Lung (tissue), 12 donors: ENCODE results near the gene FRRS1L. TPM values are rescaled to one million over a fixed set of nuclear protein-coding genes. Genes with fewer than 3 reads are reported as not detected.

Experiments used
- ATAC-seq: fragments of 200-7000 bp; cut with Tn5 transposase; one replicate; pipeline ENCODE4 v1.9.1; 2020; ENCODE audit warnings: moderate number of reproducible peaks; ENCODE audit not compliant: insufficient read depth, low FRiP score
- DNase-seq, 3 donors: peaks; one replicate each; pipeline ENCODE4 v3.0.0-alpha.2; 2013 to 2017
- H3K27ac ChIP-seq, 2 donors: one replicate each; pipeline ENCODE4 v1.5.1; 2013; ENCODE audit warnings: mild to moderate bottlenecking in 2 of 2, moderate library complexity in 2 of 2, control low read depth in 1 of 2, inconsistent platforms in 1 of 2, low read depth in 1 of 2, low read length in 1 of 2
- H3K27me3 ChIP-seq, 3 donors: one replicate each; pipeline ENCODE4 v1.5.1; 2013; ENCODE audit warnings: low read length in 2 of 3; ENCODE audit not compliant: control insufficient read depth in 3 of 3, insufficient read depth in 3 of 3
- H3K36me3 ChIP-seq, 4 donors: one replicate each; pipeline ENCODE4 v1.5.1; 2013; ENCODE audit warnings: low read length in 4 of 4, mild to moderate bottlenecking in 1 of 4, moderate library complexity in 1 of 4; ENCODE audit not compliant: control insufficient read depth in 4 of 4, insufficient read depth in 4 of 4
- H3K4me1 ChIP-seq, 5 donors: one replicate each; pipeline ENCODE4 v1.5.1; 2013; ENCODE audit warnings: low read length in 5 of 5, mild to moderate bottlenecking in 2 of 5, moderate library complexity in 1 of 5; ENCODE audit not compliant: control insufficient read depth in 5 of 5, insufficient read depth in 5 of 5
- H3K4me3 ChIP-seq: one replicate; pipeline ENCODE4 v1.5.1; 2013; ENCODE audit warnings: mild to moderate bottlenecking, control low read depth, moderate library complexity
- H3K9ac ChIP-seq, 2 donors: one replicate each; pipeline ENCODE4 v1.5.1; 2013; ENCODE audit warnings: low read length in 2 of 2, control low read depth in 1 of 2; ENCODE audit not compliant: insufficient read depth in 1 of 2
- H3K9me3 ChIP-seq, 4 donors: one replicate each; pipeline ENCODE4 v1.5.1; 2013; ENCODE audit warnings: low read length in 3 of 4, mild to moderate bottlenecking in 1 of 4, moderate library complexity in 1 of 4; ENCODE audit not compliant: control insufficient read depth in 4 of 4, insufficient read depth in 3 of 4
- WGBS, 2 donors: extraction: QIAGEN DNeasy Blood & Tissue Kit; methylation state at CpG; one replicate each; pipeline ENCODE4 v1.1.7; 2013; 5-methylcytosine and 5-hydroxymethylcytosine counted together
- polyA plus RNA-seq, 2 donors: library from polyadenylated mRNA; stranded (reverse); fragments of 200-250 nt; gene quantifications; one replicate each; pipeline ENCODE4 v1.2.1, GENCODE V29; 2013
- total RNA-seq, 2 donors: library from RNA; depleted of rRNA in 1 of 2; stranded (reverse); fragments of >200 nt in 1 of 2; gene quantifications; one replicate each; pipeline ENCODE4 v1.2.1, GENCODE V29; 2014 to 2021
- TF ChIP-seq, protein P1 (sequence below): IDR thresholded peaks from 2 replicates; pipeline ENCODE4 v1.5.1; 2012; ENCODE audit warnings: mild to moderate bottlenecking; ENCODE audit errors: control extremely low read depth, extremely low read depth
- donor health status: control.
- donor health status: control.
- donor health status: Bipolar disorder and iron deficiency.
- donor health status: healthy.
- donor health status: DM: yes; HTN: yes; CAD: no.

Gene FRRS1L
- total and polyA plus RNA-seq, 4 donors = under 0.01 to 1.2 (median 0.03) TPM; not detected in 1

DNA sequence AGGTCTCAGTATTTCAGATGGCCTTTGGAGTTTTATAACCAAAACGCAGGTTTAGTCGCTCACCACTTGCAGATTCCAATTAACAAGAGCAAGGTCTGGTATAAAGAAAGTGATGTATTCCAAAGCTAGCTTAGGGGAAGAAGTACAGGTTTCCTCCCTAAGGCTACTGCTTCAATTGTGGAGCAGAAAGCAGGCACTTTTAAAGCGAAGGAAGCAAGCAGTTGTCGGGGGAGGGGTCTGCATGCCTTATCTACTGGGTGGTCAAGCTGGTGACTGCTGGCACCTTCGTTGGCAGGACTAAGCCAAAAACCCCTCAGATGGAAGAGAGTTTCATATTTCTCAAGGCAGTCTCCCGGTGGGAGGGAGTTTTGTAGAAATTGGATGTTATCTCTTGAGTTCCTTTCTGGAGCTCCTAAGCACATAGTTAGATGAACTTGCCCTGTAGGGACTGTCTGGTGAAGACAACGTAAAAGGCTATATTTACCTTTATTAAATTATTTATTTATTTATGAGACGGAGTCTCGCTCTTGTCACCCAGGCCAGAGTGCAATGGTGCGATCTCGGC, 45.7 kb downstream of the FRRS1L start:
- H3K27me3 ChIP-seq = no peaks in the 10 kb centered on the region
- WGBS, 2 donors = 80 to 88% methylated on average over 11 of the region's 11 CpGs
- TF ChIP-seq, protein P1, sequence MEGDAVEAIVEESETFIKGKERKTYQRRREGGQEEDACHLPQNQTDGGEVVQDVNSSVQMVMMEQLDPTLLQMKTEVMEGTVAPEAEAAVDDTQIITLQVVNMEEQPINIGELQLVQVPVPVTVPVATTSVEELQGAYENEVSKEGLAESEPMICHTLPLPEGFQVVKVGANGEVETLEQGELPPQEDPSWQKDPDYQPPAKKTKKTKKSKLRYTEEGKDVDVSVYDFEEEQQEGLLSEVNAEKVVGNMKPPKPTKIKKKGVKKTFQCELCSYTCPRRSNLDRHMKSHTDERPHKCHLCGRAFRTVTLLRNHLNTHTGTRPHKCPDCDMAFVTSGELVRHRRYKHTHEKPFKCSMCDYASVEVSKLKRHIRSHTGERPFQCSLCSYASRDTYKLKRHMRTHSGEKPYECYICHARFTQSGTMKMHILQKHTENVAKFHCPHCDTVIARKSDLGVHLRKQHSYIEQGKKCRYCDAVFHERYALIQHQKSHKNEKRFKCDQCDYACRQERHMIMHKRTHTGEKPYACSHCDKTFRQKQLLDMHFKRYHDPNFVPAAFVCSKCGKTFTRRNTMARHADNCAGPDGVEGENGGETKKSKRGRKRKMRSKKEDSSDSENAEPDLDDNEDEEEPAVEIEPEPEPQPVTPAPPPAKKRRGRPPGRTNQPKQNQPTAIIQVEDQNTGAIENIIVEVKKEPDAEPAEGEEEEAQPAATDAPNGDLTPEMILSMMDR = no peak
- peaks cover 5 to 21% (median 8%) of the 10 kb centered on the region in 5 donors for H3K4me1 ChIP-seq
- no peak for ATAC-seq
- no peak overlapping the region for H3K4me3 ChIP-seq
- H3K9ac ChIP-seq = no peak overlapping the region
- H3K9me3 ChIP-seq = no peaks in the 10 kb centered on the region
- no peak overlapping the region for H3K27ac ChIP-seq
- H3K36me3 ChIP-seq = peaks cover 0 to 5% (median 2%) of the 10 kb centered on the region in 4 donors
- DNase-seq = no peak

DNA sequence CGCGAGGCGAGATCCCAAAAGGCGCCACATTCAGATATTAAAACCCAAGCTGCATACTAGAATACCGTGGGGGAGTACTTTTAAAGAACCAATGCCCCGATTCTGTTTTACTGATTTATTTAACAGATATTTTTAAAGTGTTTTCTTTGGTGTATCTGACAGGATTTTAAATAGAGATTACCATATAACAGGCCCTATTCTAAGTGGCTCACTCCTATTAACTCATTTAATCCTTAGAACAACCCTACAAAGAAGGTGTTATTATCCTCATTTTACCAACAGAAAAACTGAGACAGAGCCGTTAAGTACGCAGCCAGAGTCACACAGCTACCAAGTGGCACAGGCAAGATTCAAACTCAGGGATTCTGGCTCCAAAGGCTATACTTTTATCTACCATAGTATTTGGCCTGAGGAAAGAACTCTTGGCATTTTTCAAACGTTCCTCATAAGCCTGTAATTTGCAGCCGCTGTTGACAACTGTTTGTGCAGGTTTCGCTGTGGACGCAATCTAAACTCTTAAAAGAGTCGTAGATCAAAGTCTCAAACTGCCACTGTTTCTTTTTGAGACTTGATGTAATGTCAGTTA, 46.8 kb downstream of the FRRS1L start:
- ATAC-seq (no peak), DNase-seq (no peak)
- Histone ChIP-seq H3K27ac (no peak overlapping the region), H3K4me1 (peaks cover 8 to 26% (median 14%) of the 10 kb centered on the region in 5 donors), H3K9me3 (no peaks in the 10 kb centered on the region), H3K4me3 (no peak overlapping the region), H3K9ac (peak overlapping the region in 1 of 2 donors; percentile 42), H3K36me3 (peaks cover 0 to 5% (median 2%) of the 10 kb centered on the region in 4 donors), H3K27me3 (no peaks in the 10 kb centered on the region)
- WGBS, 2 donors = 32 to 39% methylated on average over 13 of the region's 13 CpGs
- TF ChIP-seq, protein P1 = no peak

DNA sequence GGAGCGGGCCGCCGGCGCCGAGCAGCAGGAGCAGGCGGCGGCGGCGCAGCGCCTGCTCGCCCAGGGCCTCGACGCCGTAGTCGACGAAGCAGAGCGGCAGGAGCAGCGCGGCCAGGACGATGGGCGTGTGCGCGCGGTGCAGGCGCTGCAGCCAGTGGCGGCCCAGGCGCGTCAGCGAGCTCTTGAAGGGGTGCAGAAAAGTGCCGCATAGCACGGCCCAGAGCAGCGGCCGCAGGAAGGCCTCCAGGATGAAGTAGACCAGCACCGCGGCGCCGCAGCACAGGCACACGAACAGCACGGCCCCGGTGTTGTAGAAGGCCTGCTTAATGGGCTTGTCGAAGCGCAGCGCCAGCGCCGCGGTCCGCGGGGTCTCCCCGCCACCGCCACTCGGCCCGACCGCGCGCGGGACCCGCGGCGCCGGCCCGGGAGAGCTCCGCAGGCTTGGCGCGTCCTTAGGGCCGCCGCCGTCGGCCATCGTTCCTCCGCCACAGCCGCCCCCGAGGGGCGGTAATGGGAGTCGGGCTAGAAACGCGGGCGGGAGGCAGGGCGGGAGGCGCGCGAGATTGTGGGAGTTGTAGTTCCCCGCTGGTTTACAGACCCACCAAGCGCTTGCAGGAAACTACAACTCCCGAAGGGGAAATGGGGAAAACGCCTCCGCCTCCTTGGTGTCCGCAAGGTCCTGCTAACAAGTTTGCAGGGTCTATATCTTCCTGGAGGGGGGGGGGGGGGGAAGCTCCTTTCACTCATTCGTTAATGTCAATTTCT, 47.4 kb downstream of the FRRS1L start, which contains the start of gene TMEM245:
Gene TMEM245 (minus strand): TSS at position 509 of the 765 bp plus-strand sequence. CDS start 34 bp downstream, at position 475.
- H3K36me3 ChIP-seq = peaks cover 0 to 5% (median 2%) of the 10 kb centered on the region in 4 donors
- H3K27me3 ChIP-seq = no peaks in the 10 kb centered on the region
- DNase-seq = peak; percentile 98 to 100 (median 99)
- peak within 1 kb of the TSS; percentile 95 to 96 for H3K27ac ChIP-seq
- TF ChIP-seq, protein P1 = no peak
- H3K4me1 ChIP-seq = peaks cover 8 to 27% (median 14%) of the 10 kb centered on the region in 5 donors
- peak within 1 kb of the TSS; percentile 92 for H3K4me3 ChIP-seq
- 0 to 1% methylated on average over 79 to 88 of the region's 88 CpGs for WGBS, 2 donors
- H3K9ac ChIP-seq = peak within 1 kb of the TSS; percentile 40 to 72
- H3K9me3 ChIP-seq = no peaks in the 10 kb centered on the region
- peak; percentile 96 for ATAC-seq
